Neural cell (in vitro differentiated cells): ENCODE data around the gene GALNT2.

Source experiments
- CTCF ChIP-seq: fragments of 450-650 bp; IDR thresholded peaks from 2 replicates; pipeline ENCODE4 v1.5.1; 2014; ENCODE audit warnings: antibody characterized with exemption, mild to moderate bottlenecking, moderate library complexity; ENCODE audit not compliant: poor library complexity, severe bottlenecking
- EZH2 ChIP-seq: fragments of 200-600, 300-800 bp; shearing (Covaris generic), sonication (generic); IDR thresholded peaks from 2 replicates; pipeline ENCODE4 v1.6.1; 2014; ENCODE audit warnings: antibody characterized with exemption, low read length, borderline replicate concordance, mild to moderate bottlenecking; ENCODE audit not compliant: insufficient read depth, poor library complexity, severe bottlenecking
- POLR2AphosphoS5 ChIP-seq: IDR thresholded peaks from 2 replicates; pipeline ENCODE4 v1.6.1; 2012
- REST ChIP-seq: IDR thresholded peaks from 2 replicates; pipeline ENCODE4 v1.6.1; 2012; ENCODE audit warnings: borderline replicate concordance
- TAF1 ChIP-seq: IDR thresholded peaks from 2 replicates; pipeline ENCODE4 v1.6.1; 2012; ENCODE audit warnings: low read depth

GRCh38 chr1:230158415-230159291 is 91.6 kb downstream of the GALNT2 start:
- TF ChIP-seq CTCF (no peak), TAF1 (no peak), REST (no peak), POLR2AphosphoS5 (no peak), EZH2 (no peak)
